ENCODE measurements around the gene ZNF700.
"Not testable (repeated sequence)": the region's sequence is repeated elsewhere in the genome, so short reads cannot be mapped to it uniquely, and the experiment has no call there.

ZNF700 gene

DNA sequence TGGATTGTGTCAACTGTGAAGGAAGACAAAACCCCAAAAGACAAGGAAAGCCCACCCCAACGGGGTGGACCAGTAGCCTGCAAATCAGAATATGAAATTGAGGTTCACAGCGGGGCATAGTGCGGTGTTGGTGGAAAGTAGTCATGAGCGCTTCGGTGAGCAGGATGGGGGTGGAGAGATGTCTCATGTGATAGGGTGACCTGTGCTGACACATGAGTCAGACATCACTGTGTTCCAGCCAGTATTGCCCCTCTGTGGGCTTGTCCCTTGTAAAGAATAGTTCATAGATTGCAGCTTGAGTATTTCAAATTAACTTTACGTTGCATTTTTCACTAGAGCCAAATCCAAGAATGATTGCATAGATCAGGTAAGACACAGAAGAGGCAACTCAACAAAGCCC is 30.1 kb upstream of the ZNF700 start:
- no peaks in the 10 kb centered on the region for H3F3A ChIP-seq (ENCODE audit: insufficient read depth, low read length)
- H3K4me3 ChIP-seq (ENCODE audit: low read depth, low read length, poor library complexity, severe bottlenecking): no peak overlapping the region
- no peaks in the 10 kb centered on the region for H3K27me3 ChIP-seq (ENCODE audit: insufficient read depth, low read length)
- no peaks in the 10 kb centered on the region for H3K9me2 ChIP-seq (ENCODE audit: low read depth, low read length)
- H3K4me1 ChIP-seq (ENCODE audit: insufficient read depth, low read length, severe bottlenecking): no peaks in the 10 kb centered on the region
- H3K4me2 ChIP-seq (ENCODE audit: low read length): no peak overlapping the region
- no peak overlapping the region for H3K27ac ChIP-seq (ENCODE audit: low read depth, low read length, poor library complexity, severe bottlenecking)
- TF ChIP-seq EZH2 (IDR thresholded peaks at IDR 0.05; ENCODE audit: borderline replicate concordance, low read length): no peak
- TF ChIP-seq, protein P1, sequence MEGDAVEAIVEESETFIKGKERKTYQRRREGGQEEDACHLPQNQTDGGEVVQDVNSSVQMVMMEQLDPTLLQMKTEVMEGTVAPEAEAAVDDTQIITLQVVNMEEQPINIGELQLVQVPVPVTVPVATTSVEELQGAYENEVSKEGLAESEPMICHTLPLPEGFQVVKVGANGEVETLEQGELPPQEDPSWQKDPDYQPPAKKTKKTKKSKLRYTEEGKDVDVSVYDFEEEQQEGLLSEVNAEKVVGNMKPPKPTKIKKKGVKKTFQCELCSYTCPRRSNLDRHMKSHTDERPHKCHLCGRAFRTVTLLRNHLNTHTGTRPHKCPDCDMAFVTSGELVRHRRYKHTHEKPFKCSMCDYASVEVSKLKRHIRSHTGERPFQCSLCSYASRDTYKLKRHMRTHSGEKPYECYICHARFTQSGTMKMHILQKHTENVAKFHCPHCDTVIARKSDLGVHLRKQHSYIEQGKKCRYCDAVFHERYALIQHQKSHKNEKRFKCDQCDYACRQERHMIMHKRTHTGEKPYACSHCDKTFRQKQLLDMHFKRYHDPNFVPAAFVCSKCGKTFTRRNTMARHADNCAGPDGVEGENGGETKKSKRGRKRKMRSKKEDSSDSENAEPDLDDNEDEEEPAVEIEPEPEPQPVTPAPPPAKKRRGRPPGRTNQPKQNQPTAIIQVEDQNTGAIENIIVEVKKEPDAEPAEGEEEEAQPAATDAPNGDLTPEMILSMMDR (IDR thresholded peaks at IDR 0.05; ENCODE audit: low read length): no peak
- no peaks in the 10 kb centered on the region for H4K20me1 ChIP-seq (ENCODE audit: insufficient read depth, low read length)
- H3K79me2 ChIP-seq (ENCODE audit: insufficient read depth, low read length): no peaks in the 10 kb centered on the region
- no peaks in the 10 kb centered on the region for H3K9me3 ChIP-seq (ENCODE audit: low read length)
- no peak overlapping the region for H2AFZ ChIP-seq (ENCODE audit: low read length)
- no peaks in the 10 kb centered on the region; the same call in 1 of the 2 replicates for H3K36me3 ChIP-seq (ENCODE audit: insufficient read depth, low read length)
- no peak overlapping the region for H3K9ac ChIP-seq (ENCODE audit: low read length)

DNA sequence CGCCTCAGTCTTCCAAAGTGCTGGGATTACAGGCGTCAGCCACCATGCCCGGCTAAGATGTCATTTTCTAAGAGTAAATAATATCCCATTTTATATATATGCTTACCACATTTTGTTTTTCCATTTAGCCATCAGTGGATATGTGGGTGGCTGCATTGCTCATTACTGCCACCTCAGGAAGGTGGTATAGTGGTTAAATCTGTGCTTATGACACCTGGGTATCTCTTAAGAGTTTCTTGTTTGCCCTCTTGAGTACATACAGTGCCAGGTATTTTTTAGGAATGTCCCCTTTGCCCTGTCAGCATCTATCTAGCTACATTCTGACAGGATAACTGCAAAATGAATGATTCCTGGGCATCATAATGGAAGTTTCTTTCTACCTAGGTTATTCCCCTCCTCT is 22.7 kb upstream of the ZNF700 start:
- no peaks in the 10 kb centered on the region for H4K20me1 ChIP-seq (ENCODE audit: insufficient read depth, low read length)
- H3K79me2 ChIP-seq (ENCODE audit: insufficient read depth, low read length): no peaks in the 10 kb centered on the region
- H3K27ac ChIP-seq (ENCODE audit: low read depth, low read length, poor library complexity, severe bottlenecking): no peak overlapping the region
- no peak overlapping the region for H2AFZ ChIP-seq (ENCODE audit: low read length)
- H3K9me3 ChIP-seq (ENCODE audit: low read length): peaks cover 13% of the 10 kb centered on the region; the same call in 1 of the 2 replicates
- no peaks in the 10 kb centered on the region for H3K4me1 ChIP-seq (ENCODE audit: insufficient read depth, low read length, severe bottlenecking)
- TF ChIP-seq, protein P1 (IDR thresholded peaks at IDR 0.05; ENCODE audit: low read length): no peak
- no peak for TF ChIP-seq EZH2 (IDR thresholded peaks at IDR 0.05; ENCODE audit: borderline replicate concordance, low read length)
- no peak overlapping the region for H3K4me2 ChIP-seq (ENCODE audit: low read length)
- H3K36me3 ChIP-seq (ENCODE audit: insufficient read depth, low read length): peaks cover 18% of the 10 kb centered on the region
- no peak overlapping the region for H3K9ac ChIP-seq (ENCODE audit: low read length)
- H3F3A ChIP-seq (ENCODE audit: insufficient read depth, low read length): no peaks in the 10 kb centered on the region
- H3K27me3 ChIP-seq (ENCODE audit: insufficient read depth, low read length): no peaks in the 10 kb centered on the region
- no peaks in the 10 kb centered on the region for H3K9me2 ChIP-seq (ENCODE audit: low read depth, low read length)
- no peak overlapping the region for H3K4me3 ChIP-seq (ENCODE audit: low read depth, low read length, poor library complexity, severe bottlenecking)

DNA sequence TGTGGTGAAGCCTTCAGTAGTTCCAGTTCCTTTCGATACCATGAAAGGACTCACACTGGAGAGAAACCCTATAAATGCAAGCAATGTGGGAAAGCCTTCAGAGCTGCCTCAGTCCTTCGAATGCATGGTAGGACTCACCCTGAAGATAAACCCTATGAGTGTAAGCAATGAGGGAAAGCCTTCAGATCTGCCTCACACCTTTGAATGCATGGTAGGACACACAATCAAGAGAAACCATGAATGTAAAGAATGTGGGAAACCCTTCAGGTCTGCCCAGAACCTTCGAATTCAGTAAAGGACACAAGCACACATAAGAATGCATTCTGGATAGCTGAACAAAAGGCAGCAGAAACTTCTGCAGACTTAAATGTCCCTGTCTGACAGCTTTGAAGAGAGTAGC is 19.0 kb upstream of the ZNF700 start:
- no peak overlapping the region for H3K4me2 ChIP-seq (ENCODE audit: low read length)
- no peaks in the 10 kb centered on the region for H3K9me2 ChIP-seq (ENCODE audit: low read depth, low read length)
- no peaks in the 10 kb centered on the region for H3K79me2 ChIP-seq (ENCODE audit: insufficient read depth, low read length)
- no peaks in the 10 kb centered on the region for H4K20me1 ChIP-seq (ENCODE audit: insufficient read depth, low read length)
- no peaks in the 10 kb centered on the region for H3K27me3 ChIP-seq (ENCODE audit: insufficient read depth, low read length)
- TF ChIP-seq, protein P1 (IDR thresholded peaks at IDR 0.05; ENCODE audit: low read length): no peak
- no peak overlapping the region for H2AFZ ChIP-seq (ENCODE audit: low read length)
- no peak overlapping the region for H3K27ac ChIP-seq (ENCODE audit: low read depth, low read length, poor library complexity, severe bottlenecking)
- H3K36me3 ChIP-seq (ENCODE audit: insufficient read depth, low read length): peaks cover 18% of the 10 kb centered on the region
- H3K4me3 ChIP-seq (ENCODE audit: low read depth, low read length, poor library complexity, severe bottlenecking): no peak overlapping the region
- H3F3A ChIP-seq (ENCODE audit: insufficient read depth, low read length): no peaks in the 10 kb centered on the region
- H3K9me3 ChIP-seq (ENCODE audit: low read length): peaks cover 13% of the 10 kb centered on the region; the same call in 1 of the 2 replicates
- no peaks in the 10 kb centered on the region for H3K4me1 ChIP-seq (ENCODE audit: insufficient read depth, low read length, severe bottlenecking)
- no peak overlapping the region for H3K9ac ChIP-seq (ENCODE audit: low read length)

DNA sequence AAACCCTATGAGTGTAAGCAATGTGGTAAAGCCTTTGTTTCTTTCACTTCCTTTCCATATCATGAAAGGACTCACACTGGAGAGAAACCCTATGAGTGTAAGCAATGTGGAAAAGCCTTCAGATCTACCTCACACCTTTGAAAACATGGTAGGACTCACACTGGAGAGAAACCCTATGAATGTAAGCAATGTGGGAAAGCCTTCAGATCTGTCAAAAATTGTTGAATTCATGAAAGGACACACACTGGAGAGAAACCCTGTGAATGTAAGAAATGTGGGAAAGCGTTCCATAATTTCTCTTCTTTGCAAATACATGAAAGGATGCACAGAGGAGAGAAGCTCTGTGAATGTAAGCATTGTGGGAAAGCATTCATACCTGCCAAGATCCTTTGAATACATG is 13.0 kb upstream of the ZNF700 start:
- not testable (repeated sequence) for H3K9me2 ChIP-seq (ENCODE audit: low read depth, low read length); H3F3A ChIP-seq (ENCODE audit: insufficient read depth, low read length); H3K27ac ChIP-seq (ENCODE audit: low read depth, low read length, poor library complexity, severe bottlenecking); H3K9ac ChIP-seq (ENCODE audit: low read length); H3K4me1 ChIP-seq (ENCODE audit: insufficient read depth, low read length, severe bottlenecking); H3K4me3 ChIP-seq (ENCODE audit: low read depth, low read length, poor library complexity, severe bottlenecking); H3K27me3 ChIP-seq (ENCODE audit: insufficient read depth, low read length); H3K36me3 ChIP-seq (ENCODE audit: insufficient read depth, low read length); H3K4me2 ChIP-seq (ENCODE audit: low read length); H4K20me1 ChIP-seq (ENCODE audit: insufficient read depth, low read length); H3K79me2 ChIP-seq (ENCODE audit: insufficient read depth, low read length); H3K9me3 ChIP-seq (ENCODE audit: low read length); H2AFZ ChIP-seq (ENCODE audit: low read length)

DNA sequence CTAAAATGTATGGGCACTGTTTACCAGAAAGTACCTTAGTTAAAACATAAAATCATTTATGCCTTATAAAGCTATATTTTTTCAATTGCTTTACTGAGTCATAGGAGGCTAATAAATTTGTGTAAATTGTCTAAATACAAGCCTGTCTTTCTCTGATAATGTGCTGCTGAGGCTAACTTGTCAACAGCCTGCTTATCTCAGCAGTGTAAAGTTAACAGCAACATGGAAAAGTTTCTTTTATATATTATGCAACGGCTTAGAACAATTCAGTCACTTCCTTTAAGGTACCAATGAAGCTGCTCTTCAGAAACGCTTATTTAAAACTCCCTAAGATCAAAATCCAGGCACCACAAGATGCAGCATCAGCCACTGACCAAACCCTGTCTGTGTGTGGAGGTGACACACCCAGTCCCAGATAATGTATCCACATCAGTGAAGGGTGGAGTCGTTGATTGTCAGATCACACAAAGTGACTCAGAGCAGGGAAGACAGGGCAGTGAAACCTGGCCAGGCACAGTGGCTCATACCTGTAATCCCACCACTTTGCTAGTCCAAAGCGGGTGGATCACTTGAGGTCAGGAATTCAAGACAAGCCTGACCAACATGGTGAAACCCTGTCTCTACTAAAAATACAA is 10.4 kb upstream of the ZNF700 start:
- H3K79me2 ChIP-seq (ENCODE audit: insufficient read depth, low read length); H4K20me1 ChIP-seq (ENCODE audit: insufficient read depth, low read length); H3K4me3 ChIP-seq (ENCODE audit: low read depth, low read length, poor library complexity, severe bottlenecking): not testable (repeated sequence)

More for the DNA sequence above, 10.4 kb upstream of the ZNF700 start:
- not testable (repeated sequence) for H2AFZ ChIP-seq (ENCODE audit: low read length); H3K27me3 ChIP-seq (ENCODE audit: insufficient read depth, low read length); H3K4me2 ChIP-seq (ENCODE audit: low read length); H3K27ac ChIP-seq (ENCODE audit: low read depth, low read length, poor library complexity, severe bottlenecking); H3K9ac ChIP-seq (ENCODE audit: low read length); H3K4me1 ChIP-seq (ENCODE audit: insufficient read depth, low read length, severe bottlenecking); H3K9me2 ChIP-seq (ENCODE audit: low read depth, low read length); H3K9me3 ChIP-seq (ENCODE audit: low read length); H3F3A ChIP-seq (ENCODE audit: insufficient read depth, low read length); H3K36me3 ChIP-seq (ENCODE audit: insufficient read depth, low read length)

Data from OCI-LY1 (cell line).